AG09309 (cell line): ENCODE results near the gene SLC24A3.

Source experiments
- DNase-seq: peaks from one replicate; pipeline ENCODE4 v3.0.0-alpha.2; 2010; ENCODE audit warnings: low read depth
- H3K4me3 ChIP-seq: 2 replicates; pipeline ENCODE4 v1.5.1; 2011; ENCODE audit warnings: mild to moderate bottlenecking, low read depth, low read length, moderate library complexity; ENCODE audit not compliant: control insufficient read depth
- TF ChIP-seq, protein P1 (sequence below): IDR thresholded peaks from 2 replicates; pipeline ENCODE4 v1.5.1; 2011; ENCODE audit warnings: mild to moderate bottlenecking, low read depth, low read length, inconsistent platforms; ENCODE audit not compliant: insufficient read depth, control insufficient read depth; ENCODE audit errors: missing control alignments

SLC24A3 gene

GRCh38 chr20:19396460-19397081 is 184.1 kb downstream of the SLC24A3 start:
- TF ChIP-seq, protein P1, sequence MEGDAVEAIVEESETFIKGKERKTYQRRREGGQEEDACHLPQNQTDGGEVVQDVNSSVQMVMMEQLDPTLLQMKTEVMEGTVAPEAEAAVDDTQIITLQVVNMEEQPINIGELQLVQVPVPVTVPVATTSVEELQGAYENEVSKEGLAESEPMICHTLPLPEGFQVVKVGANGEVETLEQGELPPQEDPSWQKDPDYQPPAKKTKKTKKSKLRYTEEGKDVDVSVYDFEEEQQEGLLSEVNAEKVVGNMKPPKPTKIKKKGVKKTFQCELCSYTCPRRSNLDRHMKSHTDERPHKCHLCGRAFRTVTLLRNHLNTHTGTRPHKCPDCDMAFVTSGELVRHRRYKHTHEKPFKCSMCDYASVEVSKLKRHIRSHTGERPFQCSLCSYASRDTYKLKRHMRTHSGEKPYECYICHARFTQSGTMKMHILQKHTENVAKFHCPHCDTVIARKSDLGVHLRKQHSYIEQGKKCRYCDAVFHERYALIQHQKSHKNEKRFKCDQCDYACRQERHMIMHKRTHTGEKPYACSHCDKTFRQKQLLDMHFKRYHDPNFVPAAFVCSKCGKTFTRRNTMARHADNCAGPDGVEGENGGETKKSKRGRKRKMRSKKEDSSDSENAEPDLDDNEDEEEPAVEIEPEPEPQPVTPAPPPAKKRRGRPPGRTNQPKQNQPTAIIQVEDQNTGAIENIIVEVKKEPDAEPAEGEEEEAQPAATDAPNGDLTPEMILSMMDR, result no peak
- no peak overlapping the region for H3K4me3 ChIP-seq
- DNase-seq, result no peak

GRCh38 chr20:19397226-19397625 is 184.8 kb downstream of the SLC24A3 start:
- no peak for DNase-seq
- no peak overlapping the region for H3K4me3 ChIP-seq
- TF ChIP-seq, protein P1, result no peak

DNA sequence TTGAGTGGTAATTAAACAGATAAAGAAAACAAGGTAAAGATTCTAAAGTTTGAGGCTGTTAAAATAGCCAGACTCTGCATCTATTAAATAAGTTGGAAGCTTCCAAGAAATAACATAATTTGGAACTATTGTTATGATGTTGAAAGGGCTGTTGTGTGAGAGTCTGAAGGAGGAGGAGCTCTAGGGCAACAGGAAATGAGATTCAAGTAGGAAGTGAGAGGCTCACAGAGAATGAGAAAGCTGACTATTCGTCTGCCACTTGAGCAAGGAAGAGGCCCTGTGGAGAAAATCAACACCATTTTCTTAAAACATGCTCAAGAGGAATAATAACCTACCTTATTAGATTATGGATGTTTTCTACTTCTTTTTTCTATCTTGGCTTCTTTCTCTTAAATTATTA is 185.2 kb downstream of the SLC24A3 start:
- no peak for DNase-seq
- TF ChIP-seq, protein P1, result no peak
- no peak overlapping the region for H3K4me3 ChIP-seq

GRCh38 chr20:19401096-19401495 is 188.7 kb downstream of the SLC24A3 start:
- no peak overlapping the region for H3K4me3 ChIP-seq
- TF ChIP-seq, protein P1, result no peak
- DNase-seq, result no peak

- no peak overlapping the region for H3K4me3 ChIP-seq
- TF ChIP-seq, protein P1, result no peak
- no peak for DNase-seq
Measured at GRCh38 chr20:19403549-19403948, 191.1 kb downstream of the SLC24A3 start.

DNA sequence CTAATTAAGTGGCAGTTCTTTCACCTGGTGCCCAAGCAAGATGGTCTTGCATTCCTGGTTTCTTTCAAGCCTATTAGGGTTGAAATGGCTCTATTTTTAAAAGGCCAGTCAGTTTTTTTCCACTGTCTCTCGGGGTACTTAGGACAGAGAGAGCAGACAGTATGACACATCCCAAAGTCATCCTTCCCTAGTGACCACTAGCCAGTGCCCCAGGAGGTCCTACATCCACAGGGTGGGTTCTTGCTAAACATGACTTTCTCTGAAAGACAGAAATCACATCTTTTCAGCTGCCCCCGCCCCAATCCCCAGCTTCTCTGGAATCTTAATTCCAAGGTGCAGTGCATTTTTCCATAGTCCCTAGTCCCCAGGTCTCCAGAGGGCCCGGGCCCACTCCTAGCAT is 192.4 kb downstream of the SLC24A3 start:
- TF ChIP-seq, protein P1, result no peak
- H3K4me3 ChIP-seq, result no peak overlapping the region
- no peak for DNase-seq
